GM19455 (cell line): Measurements from ENCODE around the gene PPP1R12B.
"Not testable (repeated sequence)": the region's sequence is repeated elsewhere in the genome, so short reads cannot be mapped to it uniquely, and the experiment has no call there.

Experiments used
- ATAC-seq: cut with Tn5 transposase; IDR thresholded peaks from one replicate; pipeline ENCODE4 v1.9.1; 2021; ENCODE audit not compliant: unreplicated experiment

PPP1R12B gene

GRCh38 chr1:202439308-202439707 is 90.8 kb downstream of the PPP1R12B start:
- ATAC-seq = no peak

- ATAC-seq = not testable (repeated sequence)
Observed at GRCh38 chr1:202448140-202448539, 99.6 kb downstream of the PPP1R12B start.

- ATAC-seq = not testable (repeated sequence)
Observed at GRCh38 chr1:202451641-202452040, 103.1 kb downstream of the PPP1R12B start.

GRCh38 chr1:202452508-202452907 is 104.0 kb downstream of the PPP1R12B start:
- ATAC-seq = no peak

GRCh38 chr1:202456372-202457169 is 108.1 kb downstream of the PPP1R12B start:
- ATAC-seq = not testable (repeated sequence)

GRCh38 chr1:202458651-202459050 is 110.2 kb downstream of the PPP1R12B start:
- ATAC-seq = not testable (repeated sequence)

- ATAC-seq = not testable (repeated sequence)
Observed at GRCh38 chr1:202459470-202460142, 111.1 kb downstream of the PPP1R12B start.

- ATAC-seq = not testable (repeated sequence)
Observed at GRCh38 chr1:202460143-202460495, 111.6 kb downstream of the PPP1R12B start.

GRCh38 chr1:202462342-202463076 is 114.0 kb downstream of the PPP1R12B start:
- no peak for ATAC-seq

GRCh38 chr1:202464153-202464742 is 115.7 kb downstream of the PPP1R12B start:
- ATAC-seq = not testable (repeated sequence)

- not testable (repeated sequence) for ATAC-seq
Observed at GRCh38 chr1:202465644-202466270, 117.3 kb downstream of the PPP1R12B start.

GRCh38 chr1:202466339-202466738 is 117.8 kb downstream of the PPP1R12B start:
- not testable (repeated sequence) for ATAC-seq

GRCh38 chr1:202467381-202467780 is 118.9 kb downstream of the PPP1R12B start:
- not testable (repeated sequence) for ATAC-seq

- ATAC-seq = not testable (repeated sequence)
Observed at GRCh38 chr1:202468695-202469094, 120.2 kb downstream of the PPP1R12B start.

GRCh38 chr1:202469123-202469522 is 120.6 kb downstream of the PPP1R12B start:
- ATAC-seq = not testable (repeated sequence)

GRCh38 chr1:202471246-202471645 is 122.7 kb downstream of the PPP1R12B start:
- ATAC-seq = no peak

GRCh38 chr1:202472347-202473124 is 124.0 kb downstream of the PPP1R12B start:
- not testable (repeated sequence) for ATAC-seq

- ATAC-seq = not testable (repeated sequence)
Observed at GRCh38 chr1:202473266-202474045, 125.0 kb downstream of the PPP1R12B start.

- ATAC-seq = not testable (repeated sequence)
Observed at GRCh38 chr1:202479661-202480060, 131.2 kb downstream of the PPP1R12B start.
